GM23338 (cell line): Measurements from ENCODE around the gene OR2T6. TPM values are rescaled to one million over a fixed set of nuclear protein-coding genes. Genes with fewer than 3 reads are reported as not detected.

ENCODE experiments used
- ATAC-seq: fragments of 200-7000 bp; cut with Tn5 transposase; 3 replicates; pipeline ENCODE4 v1.9.1; 2020
- DNase-seq: peaks from one replicate; pipeline ENCODE4 v3.0.0-alpha.2; 2015; ENCODE audit warnings: low spot score
- H2AFZ ChIP-seq: fragments of 200-600 bp; sonication (generic); 2 replicates; pipeline ENCODE4 v1.8.0; 2016; ENCODE audit warnings: antibody characterized with exemption, mild to moderate bottlenecking, moderate library complexity
- H3F3A ChIP-seq: fragments of 200-600 bp; sonication (generic); replicated peaks from 2 replicates; pipeline ENCODE4 v1.8.0; 2017; ENCODE audit warnings: antibody characterized with exemption, mixed run types, low read depth
- H3K27ac ChIP-seq: fragments of 200-600 bp; sonication (generic); 2 replicates; pipeline ENCODE4 v1.6.1; 2016; ENCODE audit warnings: low read depth
- H3K27me3 ChIP-seq: fragments of 200-600 bp; sonication (generic); 2 replicates; pipeline ENCODE4 v1.8.0; 2016; ENCODE audit warnings: mild to moderate bottlenecking, mixed run types, moderate library complexity; ENCODE audit not compliant: insufficient read depth
- H3K36me3 ChIP-seq: fragments of 200-600 bp; sonication (generic); 2 replicates; pipeline ENCODE4 v1.8.0; 2016; ENCODE audit warnings: mild to moderate bottlenecking; ENCODE audit not compliant: insufficient read depth
- H3K4me1 ChIP-seq: fragments of 200-600 bp; sonication (generic); 2 replicates; pipeline ENCODE4 v1.8.0; 2016; ENCODE audit warnings: mild to moderate bottlenecking, moderate library complexity; ENCODE audit not compliant: insufficient read depth
- H3K4me2 ChIP-seq: fragments of 200-600 bp; sonication (generic); 2 replicates; pipeline ENCODE4 v1.7.1; 2017; ENCODE audit warnings: mixed run types
- H3K4me3 ChIP-seq: fragments of 200-600 bp; sonication (generic); 2 replicates; pipeline ENCODE4 v1.6.1; 2016; ENCODE audit warnings: mixed run types
- H3K79me2 ChIP-seq: fragments of 200-600 bp; sonication (generic); replicated peaks from 2 replicates; pipeline ENCODE4 v1.8.0; 2017; ENCODE audit warnings: mild to moderate bottlenecking; ENCODE audit not compliant: insufficient read depth
- H3K9me2 ChIP-seq: fragments of 200-600 bp; sonication (generic); 2 replicates; pipeline ENCODE4 v1.8.0; 2017; ENCODE audit not compliant: insufficient read depth
- H4K20me1 ChIP-seq: fragments of 200-600 bp; sonication (generic); replicated peaks from 2 replicates; pipeline ENCODE4 v1.8.0; 2017; ENCODE audit warnings: mild to moderate bottlenecking; ENCODE audit not compliant: insufficient read depth
- H3K27ac Mint-ChIP-seq: 2 replicates; pipeline ENCODE4 v1.8.0; 2020; ENCODE audit warnings: inconsistent platforms, mild to moderate bottlenecking, moderate library complexity, mixed read lengths
- H3K27me3 Mint-ChIP-seq: 3 replicates; pipeline ENCODE4 v1.8.0; 2022; ENCODE audit warnings: low read depth, mild to moderate bottlenecking, moderate library complexity, mixed read lengths, inconsistent platforms; ENCODE audit not compliant: insufficient read depth, poor library complexity
- H3K36me3 Mint-ChIP-seq: 3 replicates; pipeline ENCODE4 v1.8.0; 2021; ENCODE audit warnings: low read depth, mild to moderate bottlenecking, inconsistent platforms, moderate library complexity, mixed read lengths
- H3K4me1 Mint-ChIP-seq: 3 replicates; pipeline ENCODE4 v1.8.0; 2020; ENCODE audit warnings: mild to moderate bottlenecking, inconsistent platforms, mixed read lengths
- H3K4me3 Mint-ChIP-seq: 3 replicates; pipeline ENCODE4 v1.8.0; 2021; ENCODE audit warnings: moderate library complexity, mild to moderate bottlenecking, inconsistent platforms, mixed read lengths
- H3K9me3 Mint-ChIP-seq: 3 replicates; pipeline ENCODE4 v1.8.0; 2020; ENCODE audit warnings: moderate library complexity, mild to moderate bottlenecking, inconsistent platforms, mixed read lengths
- CREB1 ChIP-seq: fragments of 250-450 bp; sonication (Bioruptor Pico); IDR thresholded peaks from 2 replicates; pipeline ENCODE4 v1.5.0; 2020; ENCODE audit warnings: low read depth, mild to moderate bottlenecking, moderate library complexity
- CTCF ChIP-seq, 2 experiments: fragments of 200-600 bp in 1 of 2; sonication (generic) in 1 of 2; conservative IDR thresholded peaks; 2 replicates each; pipeline versions ENCODE4 v1.5.1 to v1.6.1; 2016 to 2017; ENCODE audit warnings: antibody characterized with exemption in 2 of 2, low read depth in 2 of 2, mild to moderate bottlenecking in 2 of 2, moderate library complexity in 1 of 2
- ETS1 ChIP-seq: IDR thresholded peaks from 2 replicates; pipeline ENCODE4 v1.6.1; 2016; ENCODE audit warnings: antibody characterized with exemption
- EZH2 ChIP-seq: fragments of 200-600 bp; sonication (generic); IDR thresholded peaks from one replicate; pipeline ENCODE4 v1.8.0; 2017; ENCODE audit warnings: antibody characterized with exemption, mild to moderate bottlenecking, low read depth; ENCODE audit not compliant: unreplicated experiment
- EZH2phosphoT487 ChIP-seq: fragments of 200-600 bp; sonication (generic); IDR thresholded peaks from one replicate; pipeline ENCODE4 v1.8.1; 2018; ENCODE audit warnings: antibody characterized with exemption; ENCODE audit not compliant: unreplicated experiment
- JUNB ChIP-seq: IDR thresholded peaks from one replicate; pipeline ENCODE4 v1.6.1; 2016; ENCODE audit warnings: antibody characterized with exemption; ENCODE audit not compliant: unreplicated experiment
- NANOG ChIP-seq: IDR thresholded peaks from 2 replicates; pipeline ENCODE4 v1.6.1; 2016; ENCODE audit warnings: antibody characterized with exemption, borderline replicate concordance
- POLR2AphosphoS5 ChIP-seq: IDR thresholded peaks from 2 replicates; pipeline ENCODE4 v1.6.1; 2016; ENCODE audit warnings: antibody characterized with exemption, low read depth
- REST ChIP-seq: IDR thresholded peaks from one replicate; pipeline ENCODE4 v1.6.1; 2018; ENCODE audit warnings: antibody characterized with exemption; ENCODE audit not compliant: unreplicated experiment
- STAT1 ChIP-seq: IDR thresholded peaks from one replicate; pipeline ENCODE4 v1.6.1; 2016; ENCODE audit warnings: antibody characterized with exemption; ENCODE audit not compliant: unreplicated experiment
- ZNF114 ChIP-seq: fragments of 250-450 bp; sonication (Bioruptor Pico); IDR thresholded peaks from 2 replicates; pipeline ENCODE4 v1.5.0; 2020; ENCODE audit warnings: mild to moderate bottlenecking, moderate library complexity
- ZNF331 ChIP-seq: fragments of 250-450 bp; sonication (Bioruptor Pico); IDR thresholded peaks from 2 replicates; pipeline ENCODE4 v1.5.0; 2020; ENCODE audit warnings: low read depth, mild to moderate bottlenecking, moderate library complexity
- ZNF462 ChIP-seq: fragments of 250-450 bp; sonication (Bioruptor Pico); IDR thresholded peaks from 2 replicates; pipeline ENCODE4 v1.5.0; 2020; ENCODE audit warnings: mild to moderate bottlenecking, moderate library complexity
- polyA plus RNA-seq: library from polyadenylated mRNA; unstranded; fragments of >200 nt; fragmentation: Nextera tagmentation; extraction: Ambion mirVana; gene quantifications from 2 replicates; pipeline ENCODE4 v1.2.1, GENCODE V29; 2016
- total RNA-seq: library from RNA; depleted of rRNA; stranded (reverse); fragments of >200 nt; shearing (Covaris generic); gene quantifications from 2 replicates; pipeline ENCODE4 v1.2.3, GENCODE V29; 2014

The OR2T6 gene
- total and polyA plus RNA-seq, 2 experiments from 2014 or later, result not detected

GRCh38 chr1:248343451-248343850 lies 32.1 kb upstream of the OR2T6 start:
- DNase-seq (no peak), ATAC-seq (no peak)
- Mint-ChIP-seq H3K27me3 (no peaks in the 10 kb centered on the region), H3K36me3 (peaks cover 16% of the 10 kb centered on the region), H3K9me3 (peaks cover 81% of the 10 kb centered on the region), H3K27ac (no peak overlapping the region), H3K4me3 (no peak overlapping the region), H3K4me1 (no peaks in the 10 kb centered on the region)
- Histone ChIP-seq H3K79me2 (no peaks in the 10 kb centered on the region), H3K4me3 (no peak overlapping the region), H3K36me3 (peaks cover 7% of the 10 kb centered on the region; the same call in 1 of the 2 replicates), H3F3A (no peaks in the 10 kb centered on the region), H3K27me3 (no peaks in the 10 kb centered on the region), H3K4me2 (no peak overlapping the region), H4K20me1 (no peaks in the 10 kb centered on the region), H3K9me2 (no peaks in the 10 kb centered on the region), H2AFZ (no peak overlapping the region), H3K27ac (no peak overlapping the region), H3K4me1 (no peaks in the 10 kb centered on the region)
- TF ChIP-seq ZNF114 (CRISPR knock-in tag) (no peak), ETS1 (no peak), CTCF (conservative IDR thresholded peaks at IDR 0.05; ENCODE audit: low read depth in 2 of 2) (no peak), EZH2phosphoT487 (no peak), ZNF462 (CRISPR knock-in tag) (no peak), STAT1 (no peak), CREB1 (no peak), POLR2AphosphoS5 (no peak), REST (no peak), ZNF331 (CRISPR knock-in tag) (no peak), EZH2 (no peak), JUNB (no peak), NANOG (no peak)
